Measurements from ENCODE around the gene ARID1B.

- TF ChIP-seq, protein P1, sequence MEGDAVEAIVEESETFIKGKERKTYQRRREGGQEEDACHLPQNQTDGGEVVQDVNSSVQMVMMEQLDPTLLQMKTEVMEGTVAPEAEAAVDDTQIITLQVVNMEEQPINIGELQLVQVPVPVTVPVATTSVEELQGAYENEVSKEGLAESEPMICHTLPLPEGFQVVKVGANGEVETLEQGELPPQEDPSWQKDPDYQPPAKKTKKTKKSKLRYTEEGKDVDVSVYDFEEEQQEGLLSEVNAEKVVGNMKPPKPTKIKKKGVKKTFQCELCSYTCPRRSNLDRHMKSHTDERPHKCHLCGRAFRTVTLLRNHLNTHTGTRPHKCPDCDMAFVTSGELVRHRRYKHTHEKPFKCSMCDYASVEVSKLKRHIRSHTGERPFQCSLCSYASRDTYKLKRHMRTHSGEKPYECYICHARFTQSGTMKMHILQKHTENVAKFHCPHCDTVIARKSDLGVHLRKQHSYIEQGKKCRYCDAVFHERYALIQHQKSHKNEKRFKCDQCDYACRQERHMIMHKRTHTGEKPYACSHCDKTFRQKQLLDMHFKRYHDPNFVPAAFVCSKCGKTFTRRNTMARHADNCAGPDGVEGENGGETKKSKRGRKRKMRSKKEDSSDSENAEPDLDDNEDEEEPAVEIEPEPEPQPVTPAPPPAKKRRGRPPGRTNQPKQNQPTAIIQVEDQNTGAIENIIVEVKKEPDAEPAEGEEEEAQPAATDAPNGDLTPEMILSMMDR (IDR thresholded peaks at IDR 0.05): no peak
- TF ChIP-seq POLR2A (IDR thresholded peaks at IDR 0.05) (no peak), POLR2AphosphoS5 (IDR thresholded peaks at IDR 0.05) (no peak)
Measured at GRCh38 chr6:156877126-156877863, 100.1 kb downstream of the ARID1B start.

All from prostate gland (tissue), 2 donors.